ENCODE measurements around the gene CXorf58.

The CXorf58 gene

DNA sequence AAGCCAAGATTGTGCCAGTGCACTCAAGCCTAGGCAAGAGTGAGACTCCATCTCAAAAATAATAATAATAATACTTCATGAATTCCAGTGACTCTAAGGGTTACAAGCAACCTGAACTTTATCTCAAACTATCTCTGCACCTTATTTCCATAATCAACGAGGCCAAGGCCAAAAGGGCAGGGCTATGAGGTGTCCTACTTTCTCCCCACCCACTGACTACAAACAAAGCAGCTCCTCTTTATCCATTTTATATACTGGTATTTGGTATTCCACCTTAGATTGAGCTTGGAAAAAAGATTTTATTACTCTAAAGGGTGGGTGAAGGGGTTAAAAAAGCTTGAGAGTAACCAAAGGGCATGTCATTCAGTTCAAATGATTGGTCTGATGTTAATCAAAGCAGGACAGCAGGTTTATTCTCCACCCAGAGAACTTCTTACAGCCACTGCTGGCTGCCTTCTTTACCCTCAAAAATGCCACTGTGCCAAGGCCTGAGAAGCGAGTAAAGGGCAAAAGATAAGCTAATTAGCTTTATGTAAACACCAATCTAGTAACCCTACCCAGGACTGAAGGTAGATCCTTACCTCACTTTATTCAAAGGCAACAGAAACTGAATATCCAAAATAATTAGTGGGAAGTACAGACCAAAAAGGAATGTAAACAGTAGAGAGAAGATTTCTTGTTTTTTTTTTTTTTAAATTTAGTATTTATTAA lies 28.3 kb upstream of the CXorf58 start:
- DNase-seq (ENCODE audit: low read depth): no peak
- TF ChIP-seq CTCF (IDR thresholded peaks at IDR 0.05; ENCODE audit: insufficient read depth, low read depth, low read length, missing control alignments): no peak
- H3K4me3 ChIP-seq (ENCODE audit: low read depth, low read length): no peak overlapping the region

- no peak for DNase-seq (ENCODE audit: low read depth)
- no peak for TF ChIP-seq CTCF (IDR thresholded peaks at IDR 0.05; ENCODE audit: insufficient read depth, low read depth, low read length, missing control alignments)
- H3K4me3 ChIP-seq (ENCODE audit: low read depth, low read length): no peak overlapping the region
Measured at GRCh38 chrX:23883737-23884354, 24.0 kb upstream of the CXorf58 start.

DNA sequence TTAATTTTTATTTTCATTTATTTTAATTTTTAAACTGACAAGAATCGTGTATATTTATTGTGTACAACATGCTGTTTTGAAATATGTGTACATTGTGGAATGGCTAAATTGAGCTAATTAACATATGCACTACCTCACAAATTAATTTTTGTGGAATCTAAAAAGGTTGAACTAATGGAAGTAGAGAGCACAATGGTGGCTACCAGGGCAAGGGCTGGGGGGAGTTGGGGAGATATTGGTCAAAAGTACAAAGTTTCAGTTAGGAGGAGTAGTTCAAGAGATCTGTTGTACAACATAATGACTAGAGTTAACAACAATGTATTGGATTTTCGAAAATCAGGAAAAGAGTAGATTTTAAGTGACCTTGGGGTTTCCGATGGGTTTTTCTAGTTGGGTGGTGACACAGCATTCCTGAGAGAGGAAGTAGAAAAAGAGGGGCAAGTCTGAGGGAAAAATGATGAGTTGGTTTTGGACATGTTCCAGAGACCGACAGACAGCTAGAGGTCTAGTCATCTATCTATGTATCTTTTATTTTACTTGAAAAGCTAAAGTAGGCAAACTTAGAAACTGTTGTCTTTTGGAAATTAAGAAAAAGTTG lies 23.3 kb upstream of the CXorf58 start:
- no peak for TF ChIP-seq CTCF (IDR thresholded peaks at IDR 0.05; ENCODE audit: insufficient read depth, low read depth, low read length, missing control alignments)
- DNase-seq (ENCODE audit: low read depth): no peak
- no peak overlapping the region for H3K4me3 ChIP-seq (ENCODE audit: low read depth, low read length)

DNA sequence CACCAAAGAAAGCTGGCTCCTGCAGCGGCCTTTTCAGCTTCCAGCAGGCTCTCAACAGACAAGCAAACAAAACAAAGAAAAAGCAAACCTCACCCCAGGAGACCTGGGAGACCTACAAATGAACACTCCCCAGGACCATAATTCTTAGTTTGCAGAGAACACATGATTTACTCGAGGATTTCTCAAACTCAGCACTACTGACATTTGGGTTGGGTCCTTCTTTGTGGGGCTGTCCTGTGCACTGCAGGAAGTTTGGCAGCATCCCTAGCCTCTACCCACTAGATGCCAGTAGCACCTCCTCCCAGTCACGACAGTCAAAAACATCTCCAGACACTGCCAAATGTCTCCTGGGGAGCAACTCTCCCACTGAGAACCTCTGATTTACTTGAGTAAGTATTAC lies 22.0 kb upstream of the CXorf58 start:
- no peak overlapping the region for H3K4me3 ChIP-seq (ENCODE audit: low read depth, low read length)
- TF ChIP-seq CTCF (IDR thresholded peaks at IDR 0.05; ENCODE audit: insufficient read depth, low read depth, low read length, missing control alignments): no peak
- no peak for DNase-seq (ENCODE audit: low read depth)

- DNase-seq (ENCODE audit: low read depth): no peak
- no peak for TF ChIP-seq CTCF (IDR thresholded peaks at IDR 0.05; ENCODE audit: insufficient read depth, low read depth, low read length, missing control alignments)
- no peak overlapping the region for H3K4me3 ChIP-seq (ENCODE audit: low read depth, low read length)
Measured at GRCh38 chrX:23887451-23887850, 20.4 kb upstream of the CXorf58 start.

GRCh38 chrX:23887918-23888317 lies 19.9 kb upstream of the CXorf58 start:
- no peak for TF ChIP-seq CTCF (IDR thresholded peaks at IDR 0.05; ENCODE audit: insufficient read depth, low read depth, low read length, missing control alignments)
- no peak for DNase-seq (ENCODE audit: low read depth)
- no peak overlapping the region for H3K4me3 ChIP-seq (ENCODE audit: low read depth, low read length)
